Stimulated activated CD8-positive, alpha-beta memory T cell treated with anti-CD3 and anti-CD28 coated beads, Interleukin-4, amount 100 ng/mL, for 24 hours (primary cell): Measurements from ENCODE around the gene DMRTB1.
"Not testable (repeated sequence)": the region's sequence is repeated elsewhere in the genome, so short reads cannot be mapped to it uniquely, and the experiment has no call there.

Experiments used
- DNase-seq: peaks from one replicate; pipeline ENCODE4 v3.0.0-alpha.2; 2020; ENCODE audit warnings: low read depth

The DMRTB1 gene

GRCh38 chr1:53459321-53460175 lies at the start of gene DMRTB1:
Gene DMRTB1 (plus strand): TSS chr1:53459399. CDS start chr1:53459454, 55 bp downstream.
- DNase-seq = no peak

GRCh38 chr1:53409695-53410094 lies 49.5 kb upstream of the DMRTB1 start:
- no peak for DNase-seq

- peak; percentile 48 for DNase-seq
Measured at GRCh38 chr1:53410100-53410541, 49.1 kb upstream of the DMRTB1 start.

- no peak for DNase-seq
Measured at GRCh38 chr1:53410701-53411100, 48.5 kb upstream of the DMRTB1 start.

GRCh38 chr1:53411541-53412152 lies 47.6 kb upstream of the DMRTB1 start:
- no peak for DNase-seq

GRCh38 chr1:53412285-53413174 lies 46.7 kb upstream of the DMRTB1 start:
- DNase-seq = no peak

- peak; percentile 46 for DNase-seq
Measured at GRCh38 chr1:53413175-53414001, 45.8 kb upstream of the DMRTB1 start.

- no peak for DNase-seq
Measured at GRCh38 chr1:53414632-53415031, 44.6 kb upstream of the DMRTB1 start.

GRCh38 chr1:53415432-53415831 lies 43.8 kb upstream of the DMRTB1 start:
- no peak for DNase-seq

GRCh38 chr1:53416269-53416813 lies 42.9 kb upstream of the DMRTB1 start:
- no peak for DNase-seq

GRCh38 chr1:53417074-53417511 lies 42.1 kb upstream of the DMRTB1 start:
- DNase-seq = no peak

- no peak for DNase-seq
Measured at GRCh38 chr1:53419034-53419433, 40.2 kb upstream of the DMRTB1 start.

- no peak for DNase-seq
Measured at GRCh38 chr1:53420341-53420740, 38.9 kb upstream of the DMRTB1 start.

GRCh38 chr1:53421208-53421607 lies 38.0 kb upstream of the DMRTB1 start:
- DNase-seq = no peak

- no peak for DNase-seq
Measured at GRCh38 chr1:53430261-53430660, 28.9 kb upstream of the DMRTB1 start.

- DNase-seq = no peak
Measured at GRCh38 chr1:53430779-53431178, 28.4 kb upstream of the DMRTB1 start.

- no peak for DNase-seq
Measured at GRCh38 chr1:53431244-53431643, 28.0 kb upstream of the DMRTB1 start.

- DNase-seq = no peak
Measured at GRCh38 chr1:53431805-53432565, 27.2 kb upstream of the DMRTB1 start.

GRCh38 chr1:53432611-53433010 lies 26.6 kb upstream of the DMRTB1 start:
- DNase-seq = no peak

- DNase-seq = not testable (repeated sequence)
Measured at GRCh38 chr1:53434405-53435007, 24.7 kb upstream of the DMRTB1 start.
